GM23338 (cell line): Measurements from ENCODE around the gene CHMP6. TPM values are rescaled to one million over a fixed set of nuclear protein-coding genes. Genes with fewer than 3 reads are reported as not detected.

Experiments used
- ATAC-seq: fragments of 200-7000 bp; cut with Tn5 transposase; 3 replicates; pipeline ENCODE4 v1.9.1; 2020
- DNase-seq: peaks from one replicate; pipeline ENCODE4 v3.0.0-alpha.2; 2015; ENCODE audit warnings: low spot score
- H2AFZ ChIP-seq: fragments of 200-600 bp; sonication (generic); 2 replicates; pipeline ENCODE4 v1.8.0; 2016; ENCODE audit warnings: antibody characterized with exemption, mild to moderate bottlenecking, moderate library complexity
- H3F3A ChIP-seq: fragments of 200-600 bp; sonication (generic); replicated peaks from 2 replicates; pipeline ENCODE4 v1.8.0; 2017; ENCODE audit warnings: antibody characterized with exemption, mixed run types, low read depth
- H3K27ac ChIP-seq: fragments of 200-600 bp; sonication (generic); 2 replicates; pipeline ENCODE4 v1.6.1; 2016; ENCODE audit warnings: low read depth
- H3K27me3 ChIP-seq: fragments of 200-600 bp; sonication (generic); 2 replicates; pipeline ENCODE4 v1.8.0; 2016; ENCODE audit warnings: mild to moderate bottlenecking, mixed run types, moderate library complexity; ENCODE audit not compliant: insufficient read depth
- H3K36me3 ChIP-seq: fragments of 200-600 bp; sonication (generic); 2 replicates; pipeline ENCODE4 v1.8.0; 2016; ENCODE audit warnings: mild to moderate bottlenecking; ENCODE audit not compliant: insufficient read depth
- H3K4me1 ChIP-seq: fragments of 200-600 bp; sonication (generic); 2 replicates; pipeline ENCODE4 v1.8.0; 2016; ENCODE audit warnings: mild to moderate bottlenecking, moderate library complexity; ENCODE audit not compliant: insufficient read depth
- H3K4me2 ChIP-seq: fragments of 200-600 bp; sonication (generic); 2 replicates; pipeline ENCODE4 v1.7.1; 2017; ENCODE audit warnings: mixed run types
- H3K4me3 ChIP-seq: fragments of 200-600 bp; sonication (generic); 2 replicates; pipeline ENCODE4 v1.6.1; 2016; ENCODE audit warnings: mixed run types
- H3K79me2 ChIP-seq: fragments of 200-600 bp; sonication (generic); replicated peaks from 2 replicates; pipeline ENCODE4 v1.8.0; 2017; ENCODE audit warnings: mild to moderate bottlenecking; ENCODE audit not compliant: insufficient read depth
- H3K9me2 ChIP-seq: fragments of 200-600 bp; sonication (generic); 2 replicates; pipeline ENCODE4 v1.8.0; 2017; ENCODE audit not compliant: insufficient read depth
- H4K20me1 ChIP-seq: fragments of 200-600 bp; sonication (generic); replicated peaks from 2 replicates; pipeline ENCODE4 v1.8.0; 2017; ENCODE audit warnings: mild to moderate bottlenecking; ENCODE audit not compliant: insufficient read depth
- H3K27ac Mint-ChIP-seq: 2 replicates; pipeline ENCODE4 v1.8.0; 2020; ENCODE audit warnings: inconsistent platforms, mild to moderate bottlenecking, moderate library complexity, mixed read lengths
- H3K27me3 Mint-ChIP-seq: 3 replicates; pipeline ENCODE4 v1.8.0; 2022; ENCODE audit warnings: low read depth, mild to moderate bottlenecking, moderate library complexity, mixed read lengths, inconsistent platforms; ENCODE audit not compliant: insufficient read depth, poor library complexity
- H3K36me3 Mint-ChIP-seq: 3 replicates; pipeline ENCODE4 v1.8.0; 2021; ENCODE audit warnings: low read depth, mild to moderate bottlenecking, inconsistent platforms, moderate library complexity, mixed read lengths
- H3K4me1 Mint-ChIP-seq: 3 replicates; pipeline ENCODE4 v1.8.0; 2020; ENCODE audit warnings: mild to moderate bottlenecking, inconsistent platforms, mixed read lengths
- H3K4me3 Mint-ChIP-seq: 3 replicates; pipeline ENCODE4 v1.8.0; 2021; ENCODE audit warnings: moderate library complexity, mild to moderate bottlenecking, inconsistent platforms, mixed read lengths
- H3K9me3 Mint-ChIP-seq: 3 replicates; pipeline ENCODE4 v1.8.0; 2020; ENCODE audit warnings: moderate library complexity, mild to moderate bottlenecking, inconsistent platforms, mixed read lengths
- CREB1 ChIP-seq: fragments of 250-450 bp; sonication (Bioruptor Pico); IDR thresholded peaks from 2 replicates; pipeline ENCODE4 v1.5.0; 2020; ENCODE audit warnings: low read depth, mild to moderate bottlenecking, moderate library complexity
- CTCF ChIP-seq, 2 experiments: fragments of 200-600 bp in 1 of 2; sonication (generic) in 1 of 2; conservative IDR thresholded peaks; 2 replicates each; pipeline versions ENCODE4 v1.5.1 to v1.6.1; 2016 to 2017; ENCODE audit warnings: antibody characterized with exemption in 2 of 2, low read depth in 2 of 2, mild to moderate bottlenecking in 2 of 2, moderate library complexity in 1 of 2
- EZH2 ChIP-seq: fragments of 200-600 bp; sonication (generic); IDR thresholded peaks from one replicate; pipeline ENCODE4 v1.8.0; 2017; ENCODE audit warnings: antibody characterized with exemption, mild to moderate bottlenecking, low read depth; ENCODE audit not compliant: unreplicated experiment
- EZH2phosphoT487 ChIP-seq: fragments of 200-600 bp; sonication (generic); IDR thresholded peaks from one replicate; pipeline ENCODE4 v1.8.1; 2018; ENCODE audit warnings: antibody characterized with exemption; ENCODE audit not compliant: unreplicated experiment
- JUNB ChIP-seq: IDR thresholded peaks from one replicate; pipeline ENCODE4 v1.6.1; 2016; ENCODE audit warnings: antibody characterized with exemption; ENCODE audit not compliant: unreplicated experiment
- NANOG ChIP-seq: IDR thresholded peaks from 2 replicates; pipeline ENCODE4 v1.6.1; 2016; ENCODE audit warnings: antibody characterized with exemption, borderline replicate concordance
- POLR2AphosphoS5 ChIP-seq: IDR thresholded peaks from 2 replicates; pipeline ENCODE4 v1.6.1; 2016; ENCODE audit warnings: antibody characterized with exemption, low read depth
- REST ChIP-seq: IDR thresholded peaks from one replicate; pipeline ENCODE4 v1.6.1; 2018; ENCODE audit warnings: antibody characterized with exemption; ENCODE audit not compliant: unreplicated experiment
- STAT1 ChIP-seq: IDR thresholded peaks from one replicate; pipeline ENCODE4 v1.6.1; 2016; ENCODE audit warnings: antibody characterized with exemption; ENCODE audit not compliant: unreplicated experiment
- ZNF114 ChIP-seq: fragments of 250-450 bp; sonication (Bioruptor Pico); IDR thresholded peaks from 2 replicates; pipeline ENCODE4 v1.5.0; 2020; ENCODE audit warnings: mild to moderate bottlenecking, moderate library complexity
- ZNF331 ChIP-seq: fragments of 250-450 bp; sonication (Bioruptor Pico); IDR thresholded peaks from 2 replicates; pipeline ENCODE4 v1.5.0; 2020; ENCODE audit warnings: low read depth, mild to moderate bottlenecking, moderate library complexity
- polyA plus RNA-seq: library from polyadenylated mRNA; unstranded; fragments of >200 nt; fragmentation: Nextera tagmentation; extraction: Ambion mirVana; gene quantifications from 2 replicates; pipeline ENCODE4 v1.2.1, GENCODE V29; 2016
- total RNA-seq: library from RNA; depleted of rRNA; stranded (reverse); fragments of >200 nt; shearing (Covaris generic); gene quantifications from 2 replicates; pipeline ENCODE4 v1.2.3, GENCODE V29; 2014
- TF ChIP-seq, protein P1 (sequence below): fragments of 250-450 bp; sonication (Bioruptor Pico); IDR thresholded peaks from 2 replicates; pipeline ENCODE4 v1.5.0; 2020; ENCODE audit warnings: mild to moderate bottlenecking, moderate library complexity
- TF ChIP-seq, protein P2 (sequence below): IDR thresholded peaks from 2 replicates; pipeline ENCODE4 v1.6.1; 2016; ENCODE audit warnings: antibody characterized with exemption

The CHMP6 gene
- total and polyA plus RNA-seq, 2 experiments from 2014 or later, result 12.3 to 14.0 TPM

DNA sequence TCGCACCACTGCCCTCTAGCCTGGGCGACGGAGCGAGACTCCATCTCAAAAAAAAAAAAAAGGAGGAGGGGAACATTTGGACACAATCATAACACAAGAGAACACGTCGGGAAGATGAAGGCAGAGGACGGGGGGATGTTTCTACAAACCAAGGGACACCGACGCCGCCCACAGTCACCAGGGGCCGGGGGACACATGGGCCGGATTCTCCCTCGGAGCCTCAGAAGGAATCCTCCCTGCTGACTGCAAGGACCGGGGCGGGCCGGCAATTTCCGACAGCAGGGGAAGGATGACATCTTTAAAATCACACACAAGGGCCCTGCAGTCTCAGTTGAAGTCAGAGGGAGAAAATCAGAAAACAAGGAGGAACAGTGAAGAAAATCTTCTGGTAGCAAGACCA, 8.1 kb upstream of the CHMP6 start:
- H2AFZ ChIP-seq, result no peak overlapping the region
- H3K27ac Mint-ChIP-seq, result no peak overlapping the region
- H3K27me3 ChIP-seq, result no peaks in the 10 kb centered on the region
- no peak overlapping the region for H3K4me3 ChIP-seq
- no peaks in the 10 kb centered on the region for H3K79me2 ChIP-seq
- no peaks in the 10 kb centered on the region for H3K9me2 ChIP-seq
- no peaks in the 10 kb centered on the region for H3F3A ChIP-seq
- no peaks in the 10 kb centered on the region for H3K4me1 ChIP-seq
- no peaks in the 10 kb centered on the region; the same call in 2 of the 3 replicates for H3K9me3 Mint-ChIP-seq
- H3K4me3 Mint-ChIP-seq, result no peak overlapping the region
- TF ChIP-seq, protein P1, sequence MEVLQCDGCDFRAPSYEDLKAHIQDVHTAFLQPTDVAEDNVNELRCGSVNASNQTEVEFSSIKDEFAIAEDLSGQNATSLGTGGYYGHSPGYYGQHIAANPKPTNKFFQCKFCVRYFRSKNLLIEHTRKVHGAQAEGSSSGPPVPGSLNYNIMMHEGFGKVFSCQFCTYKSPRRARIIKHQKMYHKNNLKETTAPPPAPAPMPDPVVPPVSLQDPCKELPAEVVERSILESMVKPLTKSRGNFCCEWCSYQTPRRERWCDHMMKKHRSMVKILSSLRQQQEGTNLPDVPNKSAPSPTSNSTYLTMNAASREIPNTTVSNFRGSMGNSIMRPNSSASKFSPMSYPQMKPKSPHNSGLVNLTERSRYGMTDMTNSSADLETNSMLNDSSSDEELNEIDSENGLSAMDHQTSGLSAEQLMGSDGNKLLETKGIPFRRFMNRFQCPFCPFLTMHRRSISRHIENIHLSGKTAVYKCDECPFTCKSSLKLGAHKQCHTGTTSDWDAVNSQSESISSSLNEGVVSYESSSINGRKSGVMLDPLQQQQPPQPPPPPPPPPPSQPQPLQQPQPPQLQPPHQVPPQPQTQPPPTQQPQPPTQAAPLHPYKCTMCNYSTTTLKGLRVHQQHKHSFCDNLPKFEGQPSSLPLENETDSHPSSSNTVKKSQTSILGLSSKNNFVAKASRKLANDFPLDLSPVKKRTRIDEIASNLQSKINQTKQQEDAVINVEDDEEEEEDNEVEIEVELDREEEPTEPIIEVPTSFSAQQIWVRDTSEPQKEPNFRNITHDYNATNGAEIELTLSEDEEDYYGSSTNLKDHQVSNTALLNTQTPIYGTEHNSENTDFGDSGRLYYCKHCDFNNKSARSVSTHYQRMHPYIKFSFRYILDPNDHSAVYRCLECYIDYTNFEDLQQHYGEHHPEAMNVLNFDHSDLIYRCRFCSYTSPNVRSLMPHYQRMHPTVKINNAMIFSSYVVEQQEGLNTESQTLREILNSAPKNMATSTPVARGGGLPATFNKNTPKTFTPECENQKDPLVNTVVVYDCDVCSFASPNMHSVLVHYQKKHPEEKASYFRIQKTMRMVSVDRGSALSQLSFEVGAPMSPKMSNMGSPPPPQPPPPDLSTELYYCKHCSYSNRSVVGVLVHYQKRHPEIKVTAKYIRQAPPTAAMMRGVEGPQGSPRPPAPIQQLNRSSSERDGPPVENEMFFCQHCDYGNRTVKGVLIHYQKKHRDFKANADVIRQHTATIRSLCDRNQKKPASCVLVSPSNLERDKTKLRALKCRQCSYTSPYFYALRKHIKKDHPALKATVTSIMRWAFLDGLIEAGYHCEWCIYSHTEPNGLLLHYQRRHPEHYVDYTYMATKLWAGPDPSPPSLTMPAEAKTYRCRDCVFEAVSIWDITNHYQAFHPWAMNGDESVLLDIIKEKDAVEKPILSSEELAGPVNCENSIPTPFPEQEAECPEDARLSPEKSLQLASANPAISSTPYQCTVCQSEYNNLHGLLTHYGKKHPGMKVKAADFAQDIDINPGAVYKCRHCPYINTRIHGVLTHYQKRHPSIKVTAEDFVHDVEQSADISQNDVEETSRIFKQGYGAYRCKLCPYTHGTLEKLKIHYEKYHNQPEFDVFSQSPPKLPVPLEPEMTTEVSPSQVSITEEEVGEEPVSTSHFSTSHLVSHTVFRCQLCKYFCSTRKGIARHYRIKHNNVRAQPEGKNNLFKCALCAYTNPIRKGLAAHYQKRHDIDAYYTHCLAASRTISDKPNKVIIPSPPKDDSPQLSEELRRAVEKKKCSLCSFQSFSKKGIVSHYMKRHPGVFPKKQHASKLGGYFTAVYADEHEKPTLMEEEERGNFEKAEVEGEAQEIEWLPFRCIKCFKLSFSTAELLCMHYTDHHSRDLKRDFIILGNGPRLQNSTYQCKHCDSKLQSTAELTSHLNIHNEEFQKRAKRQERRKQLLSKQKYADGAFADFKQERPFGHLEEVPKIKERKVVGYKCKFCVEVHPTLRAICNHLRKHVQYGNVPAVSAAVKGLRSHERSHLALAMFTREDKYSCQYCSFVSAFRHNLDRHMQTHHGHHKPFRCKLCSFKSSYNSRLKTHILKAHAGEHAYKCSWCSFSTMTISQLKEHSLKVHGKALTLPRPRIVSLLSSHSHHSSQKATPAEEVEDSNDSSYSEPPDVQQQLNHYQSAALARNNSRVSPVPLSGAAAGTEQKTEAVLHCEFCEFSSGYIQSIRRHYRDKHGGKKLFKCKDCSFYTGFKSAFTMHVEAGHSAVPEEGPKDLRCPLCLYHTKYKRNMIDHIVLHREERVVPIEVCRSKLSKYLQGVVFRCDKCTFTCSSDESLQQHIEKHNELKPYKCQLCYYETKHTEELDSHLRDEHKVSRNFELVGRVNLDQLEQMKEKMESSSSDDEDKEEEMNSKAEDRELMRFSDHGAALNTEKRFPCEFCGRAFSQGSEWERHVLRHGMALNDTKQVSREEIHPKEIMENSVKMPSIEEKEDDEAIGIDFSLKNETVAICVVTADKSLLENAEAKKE (CRISPR knock-in tag), result no peak
- TF ChIP-seq, protein P2, sequence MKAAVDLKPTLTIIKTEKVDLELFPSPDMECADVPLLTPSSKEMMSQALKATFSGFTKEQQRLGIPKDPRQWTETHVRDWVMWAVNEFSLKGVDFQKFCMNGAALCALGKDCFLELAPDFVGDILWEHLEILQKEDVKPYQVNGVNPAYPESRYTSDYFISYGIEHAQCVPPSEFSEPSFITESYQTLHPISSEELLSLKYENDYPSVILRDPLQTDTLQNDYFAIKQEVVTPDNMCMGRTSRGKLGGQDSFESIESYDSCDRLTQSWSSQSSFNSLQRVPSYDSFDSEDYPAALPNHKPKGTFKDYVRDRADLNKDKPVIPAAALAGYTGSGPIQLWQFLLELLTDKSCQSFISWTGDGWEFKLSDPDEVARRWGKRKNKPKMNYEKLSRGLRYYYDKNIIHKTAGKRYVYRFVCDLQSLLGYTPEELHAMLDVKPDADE, result no peak
- no peak for TF ChIP-seq EZH2phosphoT487
- no peak for TF ChIP-seq CTCF (conservative IDR thresholded peaks at IDR 0.05; ENCODE audit: low read depth in 2 of 2)
- TF ChIP-seq ZNF114 (CRISPR knock-in tag), result no peak
- TF ChIP-seq STAT1, result no peak
- no peak for TF ChIP-seq NANOG
- TF ChIP-seq POLR2AphosphoS5, result no peak
- no peak for TF ChIP-seq REST
- TF ChIP-seq JUNB, result no peak
- no peak for TF ChIP-seq EZH2
- TF ChIP-seq ZNF331 (CRISPR knock-in tag), result no peak
- TF ChIP-seq CREB1 (CRISPR knock-in tag), result no peak
- H3K27me3 Mint-ChIP-seq, result peaks cover 11% of the 10 kb centered on the region
- H3K4me2 ChIP-seq, result no peak overlapping the region
- DNase-seq (no peak), ATAC-seq (no peak)
- H4K20me1 ChIP-seq, result no peaks in the 10 kb centered on the region
- H3K4me1 Mint-ChIP-seq, result peaks cover 11% of the 10 kb centered on the region; the same call in 2 of the 3 replicates
- H3K36me3 Mint-ChIP-seq, result no peaks in the 10 kb centered on the region; the same call in 2 of the 3 replicates
- H3K36me3 ChIP-seq, result no peaks in the 10 kb centered on the region
- no peak overlapping the region for H3K27ac ChIP-seq
